ENCODE data around the gene CPT1C.
"Not testable (repeated sequence)": the region's sequence is repeated elsewhere in the genome, so short reads cannot be mapped to it uniquely, and the experiment has no call there.

Gene CPT1C

GRCh38 chr19:49704888-49705642, 14.1 kb downstream of the CPT1C start:
- no peak for DNase-seq (ENCODE audit: low read depth)

DNA sequence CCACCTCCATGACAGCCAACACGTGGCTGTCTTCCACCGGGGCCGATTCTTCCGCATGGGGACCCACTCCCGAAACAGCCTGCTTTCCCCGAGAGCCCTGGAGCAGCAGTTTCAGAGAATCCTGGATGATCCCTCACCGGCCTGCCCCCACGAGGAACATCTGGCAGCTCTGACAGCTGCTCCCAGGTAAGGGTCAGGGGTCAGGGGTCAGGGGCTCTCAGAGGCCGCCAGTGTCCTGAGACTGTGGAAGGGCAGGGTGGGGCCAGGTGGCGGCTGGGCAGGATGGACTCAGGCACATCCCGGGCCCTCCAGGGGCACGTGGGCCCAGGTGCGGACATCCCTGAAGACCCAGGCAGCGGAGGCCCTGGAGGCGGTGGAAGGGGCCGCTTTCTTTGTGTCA, 15.0 kb downstream of the CPT1C start:
- no peak for DNase-seq (ENCODE audit: low read depth)

DNA sequence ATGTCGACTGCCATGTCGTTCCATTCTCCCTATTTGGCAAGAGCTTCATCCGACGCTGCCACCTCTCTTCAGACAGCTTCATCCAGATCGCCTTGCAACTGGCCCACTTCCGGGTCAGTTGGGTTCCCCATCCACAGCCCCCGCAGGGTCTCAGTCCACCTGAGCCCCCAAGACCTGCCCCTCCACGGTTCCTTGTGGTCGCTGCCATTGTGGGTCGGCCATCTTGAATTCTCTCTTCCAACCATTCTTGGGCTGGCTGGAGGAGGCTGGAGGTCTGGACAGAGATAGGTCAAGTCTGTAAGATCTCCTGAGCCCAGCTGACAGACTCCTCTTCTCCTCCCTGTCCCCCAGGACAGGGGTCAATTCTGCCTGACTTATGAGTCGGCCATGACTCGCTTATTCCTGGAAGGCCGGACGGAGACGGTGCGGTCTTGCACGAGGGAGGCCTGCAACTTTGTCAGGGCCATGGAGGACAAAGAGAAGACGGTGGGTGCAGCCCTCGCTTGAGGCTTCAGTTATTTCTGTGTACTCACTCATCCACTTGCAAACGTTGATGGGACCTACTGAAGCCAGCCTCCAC, 19.5 kb downstream of the CPT1C start:
- DNase-seq (ENCODE audit: low read depth): no peak

- DNase-seq (ENCODE audit: low read depth): no peak
Measured at GRCh38 chr19:49712397-49712859, 21.5 kb downstream of the CPT1C start.

DNA sequence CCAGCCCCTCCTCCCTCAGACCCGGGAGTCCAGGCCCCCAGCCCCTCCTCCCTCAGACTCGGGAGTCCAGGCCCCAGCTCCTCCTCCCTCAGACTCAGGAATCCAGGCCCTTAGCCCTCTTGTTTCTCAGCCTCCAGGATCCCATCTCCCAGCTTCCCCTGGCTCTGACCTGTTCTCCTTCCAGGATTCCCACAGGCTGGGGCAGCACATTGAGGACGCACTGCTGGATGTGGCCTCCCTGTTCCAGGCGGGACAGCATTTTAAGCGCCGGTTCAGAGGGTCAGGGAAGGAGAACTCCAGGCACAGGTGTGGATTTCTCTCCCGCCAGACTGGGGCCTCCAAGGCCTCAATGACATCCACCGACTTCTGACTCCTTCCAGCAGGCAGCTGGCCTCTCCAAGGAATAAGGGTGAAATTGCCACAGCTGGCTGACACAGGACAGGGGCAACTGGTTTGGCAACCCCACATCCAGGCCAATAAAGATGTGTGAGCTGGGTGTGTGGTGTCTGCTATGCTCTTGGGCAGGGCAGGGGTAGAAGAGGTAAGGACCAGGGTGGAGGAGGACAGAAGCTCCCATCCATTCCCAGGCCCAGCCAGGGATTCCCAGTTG, 22.4 kb downstream of the CPT1C start:
- no peak for DNase-seq (ENCODE audit: low read depth)

- DNase-seq (ENCODE audit: low read depth): no peak
Measured at GRCh38 chr19:49716154-49716553, 25.2 kb downstream of the CPT1C start.

GRCh38 chr19:49718511-49718910, 27.6 kb downstream of the CPT1C start:
- no peak for DNase-seq (ENCODE audit: low read depth)

DNA sequence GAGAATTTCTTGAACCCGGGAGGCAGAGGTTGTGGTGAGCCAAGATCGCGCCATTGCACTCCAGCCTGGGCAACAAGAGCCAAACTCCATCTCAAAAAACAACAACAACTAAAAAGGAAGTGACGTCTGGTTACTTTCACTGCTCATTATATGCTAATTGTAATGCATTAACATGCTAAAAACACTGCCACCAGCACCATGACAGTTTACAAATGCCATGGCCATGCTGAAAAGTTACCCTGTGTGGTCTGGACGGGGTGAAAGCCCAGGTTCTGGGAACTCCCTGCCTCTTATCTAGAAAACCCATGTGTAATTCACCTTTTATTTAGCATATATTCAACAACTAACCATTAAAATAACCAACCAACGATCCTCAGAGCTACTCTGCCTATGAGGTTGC, 28.1 kb downstream of the CPT1C start:
- no peak for DNase-seq (ENCODE audit: low read depth)

GRCh38 chr19:49719420-49719819, 28.5 kb downstream of the CPT1C start:
- not testable (repeated sequence) for DNase-seq (ENCODE audit: low read depth)

DNA sequence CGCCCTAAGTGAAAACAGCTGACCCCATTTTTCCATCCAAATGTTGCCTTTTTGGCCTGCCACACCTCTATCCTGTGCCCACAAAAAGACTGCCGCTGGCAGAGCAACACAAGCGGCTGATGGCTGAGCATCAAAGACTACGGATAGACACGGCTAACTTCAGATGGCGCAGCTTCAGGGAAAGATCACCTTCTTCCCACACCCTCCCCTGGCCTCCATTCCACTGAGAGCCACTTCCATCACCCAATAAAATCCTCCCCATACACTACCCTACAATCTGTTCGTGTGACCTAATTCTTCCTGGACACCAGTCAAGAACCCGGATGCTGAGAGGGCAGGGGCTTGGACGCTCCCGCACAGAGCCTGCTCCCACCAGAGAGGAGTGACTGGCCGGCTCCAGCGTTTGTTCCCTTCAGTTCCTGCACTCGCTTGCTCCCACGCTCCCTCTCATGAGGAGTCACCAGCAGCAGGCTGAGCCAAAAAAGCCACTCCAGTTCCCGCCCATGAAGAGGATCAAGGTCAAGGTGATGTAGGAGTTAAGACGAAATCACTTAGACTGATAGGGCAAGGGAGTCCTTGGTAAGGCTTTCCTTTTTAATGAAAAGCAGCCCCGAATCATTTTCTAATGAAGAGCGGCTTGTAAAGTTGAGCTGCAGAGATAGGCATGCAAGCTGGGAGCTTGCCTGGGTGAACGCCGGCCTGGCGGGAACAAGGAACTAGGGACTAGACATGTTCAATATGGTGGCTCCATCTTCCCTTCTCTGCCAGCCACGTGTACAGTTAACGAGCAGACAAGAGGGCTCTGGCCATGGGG, 36.5 kb downstream of the CPT1C start:
- DNase-seq (ENCODE audit: low read depth): no peak

DNA sequence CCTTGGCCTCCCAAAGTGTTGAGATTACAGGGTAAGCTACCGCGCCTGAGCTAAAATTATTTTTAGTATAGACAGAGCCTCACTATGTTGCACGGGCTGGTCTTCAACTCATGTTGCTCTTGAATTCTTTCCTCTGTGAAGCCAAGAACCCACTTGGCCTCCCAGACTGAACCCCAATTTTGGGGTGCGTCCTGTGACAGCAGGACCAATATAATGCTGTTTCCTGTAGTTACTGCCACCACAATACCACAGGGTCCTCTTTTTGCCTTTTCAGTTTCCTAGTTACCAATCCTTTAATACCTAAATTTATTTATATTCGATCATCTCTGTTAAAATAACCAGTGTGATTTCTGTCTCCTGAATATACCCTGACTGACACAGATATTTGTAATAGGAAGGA, 39.2 kb downstream of the CPT1C start:
- no peak for DNase-seq (ENCODE audit: low read depth)

DNA sequence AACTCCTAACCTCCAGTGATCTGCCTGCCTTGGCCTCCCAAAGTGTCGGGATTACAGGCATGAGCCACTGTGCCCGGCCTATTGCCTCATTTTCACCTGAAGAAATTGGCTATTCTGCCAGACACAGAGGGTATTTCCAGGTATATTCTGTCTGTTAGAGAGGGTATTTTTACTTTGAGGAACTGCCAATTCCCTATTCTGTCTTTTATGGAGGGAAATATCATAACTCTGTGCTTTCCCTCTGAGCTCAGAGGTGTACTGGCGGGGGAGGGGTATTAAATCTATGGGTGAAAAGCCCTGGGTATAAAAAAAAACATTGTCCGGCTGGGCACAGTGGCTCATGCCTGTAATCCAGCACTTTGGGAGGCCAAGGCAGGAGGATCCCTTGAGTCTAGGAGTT, 47.4 kb downstream of the CPT1C start:
- DNase-seq (ENCODE audit: low read depth): no peak

DNA sequence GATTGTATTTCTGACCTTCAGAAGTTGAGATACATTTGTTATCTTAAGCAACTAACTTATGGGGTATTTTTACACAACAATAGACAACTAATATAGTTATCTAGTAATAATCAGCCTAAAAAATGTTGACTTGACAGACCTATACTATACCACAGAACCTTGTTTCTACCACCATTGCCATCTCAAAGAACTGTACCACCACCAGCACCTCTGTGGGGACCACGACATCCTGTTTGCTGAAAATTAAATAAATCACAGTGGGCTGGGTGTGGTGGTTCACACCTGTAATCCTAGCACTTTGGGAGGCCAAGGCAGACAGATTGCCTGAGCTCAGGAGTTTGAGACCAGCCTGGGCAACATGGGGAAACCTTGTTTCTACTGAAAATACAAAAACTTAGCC, 48.2 kb downstream of the CPT1C start:
- DNase-seq (ENCODE audit: low read depth): no peak

- DNase-seq (ENCODE audit: low read depth): no peak
Measured at GRCh38 chr19:49739933-49740332, 49.0 kb downstream of the CPT1C start.

DNA sequence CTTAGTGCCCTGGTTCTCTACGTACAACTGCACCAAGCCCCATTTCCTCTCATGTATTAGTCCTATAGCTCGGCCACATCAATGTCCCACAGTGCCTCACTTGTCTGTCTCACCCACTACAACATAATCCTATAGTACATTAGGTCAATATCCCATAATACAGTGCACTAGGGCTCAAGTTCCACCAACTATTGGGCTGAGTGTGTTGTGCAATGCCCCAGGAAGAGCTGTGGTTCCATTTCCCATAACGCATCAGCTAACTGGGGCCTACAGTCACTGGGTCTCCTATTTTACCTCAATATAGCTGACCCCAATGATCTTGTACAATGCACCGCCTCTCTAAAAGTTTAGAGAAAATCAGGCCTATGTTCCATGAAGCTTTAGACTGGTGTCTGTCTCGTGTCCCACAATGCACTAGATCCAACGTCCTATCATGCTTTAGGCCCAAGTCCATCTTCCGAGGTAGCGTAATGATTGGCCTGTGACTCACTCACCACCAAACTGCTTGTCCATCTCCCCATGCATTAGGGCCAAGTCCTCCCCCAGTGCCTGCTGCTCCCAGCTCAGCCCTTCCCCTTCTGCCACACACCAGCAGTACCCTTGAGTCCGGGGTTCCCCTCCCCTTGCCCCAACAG, 50.4 kb downstream of the CPT1C start:
- no peak for DNase-seq (ENCODE audit: low read depth)

DNA sequence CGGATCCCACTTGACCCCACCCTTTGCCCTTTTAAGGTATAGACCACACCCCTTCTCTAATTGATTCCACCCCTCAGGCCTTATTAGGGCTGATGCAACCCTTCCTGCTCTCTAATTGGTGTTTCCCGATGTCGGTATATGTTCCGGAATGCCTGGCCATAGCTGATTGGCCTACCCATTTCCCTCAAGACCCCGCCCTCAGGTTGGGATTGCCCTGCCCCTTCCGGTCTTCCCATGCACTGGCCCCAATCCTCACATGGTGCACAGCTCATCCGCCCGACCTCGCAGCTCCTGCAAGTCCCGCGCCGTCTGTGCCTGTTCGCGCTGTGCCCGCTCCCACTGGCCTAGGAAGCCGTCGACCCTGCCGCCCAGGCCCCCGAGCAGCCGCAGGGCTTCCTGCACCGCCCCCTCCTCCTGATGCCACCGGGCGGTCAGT, 54.0 kb downstream of the CPT1C start:
- DNase-seq (ENCODE audit: low read depth): no peak

DNA sequence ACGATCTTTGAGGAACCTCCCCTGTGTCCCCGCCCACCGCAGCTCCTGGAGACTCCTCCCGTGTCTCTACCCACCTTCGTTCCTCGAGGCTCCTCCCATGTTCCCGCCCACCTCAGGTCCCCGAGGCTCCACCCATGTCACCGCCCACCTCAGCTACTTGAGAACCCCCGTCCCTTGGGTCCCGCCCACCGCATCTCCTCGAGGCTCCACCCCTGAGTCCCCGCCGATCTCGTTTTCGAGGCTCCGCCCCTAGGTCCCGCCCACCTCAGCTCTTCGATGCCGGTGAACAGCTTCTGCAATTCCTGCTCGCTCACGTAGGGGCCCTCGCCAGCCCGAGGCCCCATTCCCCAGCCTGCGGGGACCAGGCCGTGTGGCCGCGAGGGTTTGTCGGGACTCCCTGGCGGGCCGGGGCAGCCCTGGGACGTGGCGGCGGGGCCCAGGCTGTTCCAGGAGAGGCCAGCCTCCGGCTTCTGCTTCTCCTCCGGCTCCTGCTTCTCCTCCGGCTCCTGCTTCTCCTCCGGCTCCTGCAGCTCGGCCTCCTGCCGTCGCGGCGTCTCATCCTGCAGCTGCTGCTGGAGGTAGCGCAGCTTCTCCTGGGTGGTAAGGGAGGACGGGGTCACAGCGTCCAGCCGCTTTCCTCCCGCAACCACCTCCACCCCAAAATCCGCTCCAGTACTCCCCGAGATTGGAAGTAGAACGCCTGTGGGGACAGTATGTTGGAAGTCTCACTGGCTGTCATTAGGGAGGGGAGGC, 55.5 kb downstream of the CPT1C start:
- no peak for DNase-seq (ENCODE audit: low read depth)

DNA sequence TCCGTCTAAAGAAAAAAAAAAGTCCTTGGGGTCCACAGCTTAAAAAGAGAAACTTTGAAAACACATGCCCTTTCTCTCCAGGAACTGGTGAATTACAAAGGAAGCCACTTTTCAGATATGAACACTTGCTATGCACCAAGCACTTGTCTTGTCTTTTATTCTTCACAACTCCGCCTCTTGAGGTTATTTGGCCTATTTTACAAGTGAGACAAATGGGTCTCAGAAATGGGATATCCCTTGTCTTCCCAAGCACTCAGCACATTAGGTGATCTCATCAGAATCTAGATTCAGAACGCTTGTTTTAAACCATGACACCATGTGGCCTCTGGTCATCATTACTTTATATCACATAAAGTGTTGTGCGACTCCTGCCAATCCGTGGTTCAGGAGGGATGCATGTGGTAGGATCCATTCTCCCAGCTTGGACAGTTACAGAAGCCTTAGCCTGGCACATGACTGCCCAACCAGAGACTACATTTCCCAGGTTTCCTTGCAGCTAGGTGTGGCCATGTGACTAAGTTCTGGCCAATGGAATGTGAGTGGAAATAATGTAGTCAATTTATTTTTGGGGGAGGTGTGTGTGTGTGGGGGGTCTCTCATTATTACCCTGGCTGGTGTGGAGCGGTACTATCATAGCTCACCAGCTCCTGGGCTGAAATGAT, 58.3 kb downstream of the CPT1C start:
- DNase-seq (ENCODE audit: low read depth): no peak

DNA sequence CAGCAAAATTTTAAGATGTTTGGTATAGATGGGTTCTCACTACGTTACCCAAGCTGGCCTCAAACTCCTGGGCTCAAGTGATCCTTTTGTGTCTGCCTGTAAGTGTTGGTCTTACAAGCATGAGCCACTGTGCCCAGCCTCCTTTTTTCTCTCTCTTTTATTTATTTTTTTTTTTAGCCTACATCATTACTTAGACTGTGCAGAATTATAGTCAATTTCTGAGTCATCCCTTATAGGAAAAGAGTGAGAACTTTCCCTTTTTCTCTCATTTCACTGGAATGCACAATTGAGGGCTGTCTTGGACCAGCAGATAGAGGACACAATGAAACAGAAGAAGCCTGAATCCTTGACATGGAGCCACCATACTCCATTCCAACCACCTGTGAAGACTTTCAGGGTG, 58.9 kb downstream of the CPT1C start:
- no peak for DNase-seq (ENCODE audit: low read depth)

- DNase-seq (ENCODE audit: low read depth): no peak
Measured at GRCh38 chr19:49752701-49753100, 61.8 kb downstream of the CPT1C start.

DNA sequence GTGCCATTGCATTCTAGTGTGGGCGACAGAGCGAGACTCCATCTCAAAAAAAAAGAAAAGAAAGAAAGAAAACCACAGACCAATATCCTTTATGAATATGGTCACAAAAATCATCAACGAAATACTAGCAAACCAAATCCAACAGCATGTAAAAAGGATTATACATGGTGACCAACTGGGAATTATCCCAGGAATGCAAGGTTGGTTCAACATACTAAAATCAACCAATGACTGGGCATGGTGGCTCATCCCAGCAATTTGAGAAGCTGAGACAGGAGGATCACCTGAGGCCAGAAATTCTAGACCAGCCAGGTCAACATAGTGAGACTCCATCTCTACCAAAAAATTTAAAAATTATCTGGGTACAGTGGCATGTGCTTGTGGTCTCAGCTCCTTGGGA, 65.0 kb downstream of the CPT1C start:
- DNase-seq (ENCODE audit: low read depth): no peak

All from activated T-helper 9 cell treated with anti-CD3 and anti-CD28 coated beads, Interleukin-2, amount 50 U/mL, for 16 hours (primary cell).